Smooth muscle cell (in vitro differentiated cells): ENCODE data around the gene TMEM225. TPM values are rescaled to one million over a fixed set of nuclear protein-coding genes. Genes with fewer than 3 reads are reported as not detected.
"Not testable (repeated sequence)": the region's sequence is repeated elsewhere in the genome, so short reads cannot be mapped to it uniquely, and the experiment has no call there.

ENCODE experiments used
- DNase-seq: peaks from one replicate; lab custom pipeline; 2025; ENCODE audit not compliant: unreplicated experiment; lab: John Stamatoyannopoulos, UW
- H2AFZ ChIP-seq: fragments of 200-600 bp; sonication (generic); 2 replicates; pipeline ENCODE4 v1.6.0; 2016; ENCODE audit warnings: antibody characterized with exemption, low read depth, mild to moderate bottlenecking
- H3F3A ChIP-seq: fragments of 200-600 bp; sonication (generic); 2 replicates; pipeline ENCODE4 v1.6.0; 2017; ENCODE audit warnings: antibody characterized with exemption, low read depth
- H3K27ac ChIP-seq: fragments of 200-600 bp; sonication (generic); 2 replicates; pipeline ENCODE4 v1.5.1; 2016; ENCODE audit warnings: low read depth, mild to moderate bottlenecking
- H3K27me3 ChIP-seq: fragments of 200-600 bp; sonication (generic); 2 replicates; pipeline ENCODE4 v1.6.1; 2016; ENCODE audit warnings: low read depth, mild to moderate bottlenecking
- H3K36me3 ChIP-seq: fragments of 200-600 bp; sonication (generic); 2 replicates; pipeline ENCODE4 v1.5.1; 2016; ENCODE audit warnings: low read depth
- H3K4me1 ChIP-seq: fragments of 200-600 bp; sonication (generic); 2 replicates; pipeline ENCODE4 v1.5.1; 2016; ENCODE audit warnings: low read depth
- H3K4me2 ChIP-seq: fragments of 200-600 bp; sonication (generic); 2 replicates; pipeline ENCODE4 v1.6.0; 2016; ENCODE audit warnings: mild to moderate bottlenecking
- H3K4me3 ChIP-seq: fragments of 200-600 bp; sonication (generic); 2 replicates; pipeline ENCODE4 v1.5.1; 2016; ENCODE audit warnings: mild to moderate bottlenecking
- H3K79me2 ChIP-seq: fragments of 200-600 bp; sonication (generic); 2 replicates; pipeline ENCODE4 v1.6.0; 2016; ENCODE audit warnings: low read depth, mild to moderate bottlenecking
- H3K9ac ChIP-seq: fragments of 200-600 bp; sonication (generic); 2 replicates; pipeline ENCODE4 v1.6.0; 2016; ENCODE audit warnings: low read depth
- H3K9me3 ChIP-seq: fragments of 200-600 bp; sonication (generic); replicated peaks from 2 replicates; pipeline ENCODE4 v1.5.1; 2016; ENCODE audit warnings: low read depth
- H4K20me1 ChIP-seq: fragments of 200-600 bp; sonication (generic); 2 replicates; pipeline ENCODE4 v1.6.0; 2016; ENCODE audit warnings: low read depth
- CTCF ChIP-seq: fragments of 200-600 bp; sonication (generic); IDR thresholded peaks from 2 replicates; pipeline ENCODE4 v1.5.1; 2017; ENCODE audit warnings: borderline replicate concordance, mild to moderate bottlenecking, antibody characterized with exemption; ENCODE audit not compliant: insufficient read depth, poor library complexity, severe bottlenecking
- WGBS: methylation state at CpG from one replicate; pipeline ENCODE4 v1.1.7; 2016; ENCODE audit warnings: low lambda C conversion rate; 5-methylcytosine and 5-hydroxymethylcytosine counted together
- polyA plus RNA-seq: library from polyadenylated mRNA; unstranded; fragments of >200 nt; fragmentation: Nextera tagmentation; extraction: Ambion mirVana; gene quantifications from 2 replicates; pipeline ENCODE4 v1.2.1, GENCODE V29; 2016
- total RNA-seq: library from RNA; depleted of rRNA; stranded (reverse); fragments of >200 nt; gene quantifications from 2 replicates; pipeline ENCODE4 v1.2.3, GENCODE V29; 2014

Gene TMEM225
- total and polyA plus RNA-seq, 2 experiments from 2014 or later, result not detected

- 92% methylated on average over 3 of the region's 3 CpGs for WGBS
These were observed 14.3 kb upstream of the TMEM225 start for GRCh38 chr11:123899792-123900191.

GRCh38 chr11:123892031-123892430, 6.6 kb upstream of the TMEM225 start:
- H4K20me1 ChIP-seq, result no peaks in the 10 kb centered on the region

More at GRCh38 chr11:123899792-123900191, 14.3 kb upstream of the TMEM225 start:
- H3K4me1 ChIP-seq, result no peaks in the 10 kb centered on the region
- H3K36me3 ChIP-seq, result no peaks in the 10 kb centered on the region
- H2AFZ ChIP-seq, result no peak overlapping the region
- no peak overlapping the region for H3K4me2 ChIP-seq
- H3K9ac ChIP-seq, result no peak overlapping the region
- H3K9me3 ChIP-seq, result no peaks in the 10 kb centered on the region
- no peaks in the 10 kb centered on the region for H3K79me2 ChIP-seq
- H3K27me3 ChIP-seq, result no peaks in the 10 kb centered on the region
- no peak for TF ChIP-seq CTCF
- no peak overlapping the region for H3K4me3 ChIP-seq
- H3F3A ChIP-seq, result no peaks in the 10 kb centered on the region
- H3K27ac ChIP-seq, result no peak overlapping the region
- no peak for DNase-seq
- no peaks in the 10 kb centered on the region for H4K20me1 ChIP-seq

GRCh38 chr11:123880912-123881311, 4.6 kb downstream of the TMEM225 start:
- Histone ChIP-seq H4K20me1 (no peaks in the 10 kb centered on the region), H3K4me3 (no peak overlapping the region), H3K9ac (no peak overlapping the region), H3K4me2 (no peak overlapping the region), H3K79me2 (no peaks in the 10 kb centered on the region), H3K27ac (no peak overlapping the region), H3F3A (no peaks in the 10 kb centered on the region), H2AFZ (no peak overlapping the region), H3K27me3 (no peaks in the 10 kb centered on the region), H3K9me3 (no peaks in the 10 kb centered on the region), H3K4me1 (peaks cover 6% of the 10 kb centered on the region), H3K36me3 (no peaks in the 10 kb centered on the region)
- DNase-seq, result no peak
- WGBS, result 95% methylated on average over 4 of the region's 4 CpGs
- TF ChIP-seq CTCF, result no peak

More at GRCh38 chr11:123892031-123892430, 6.6 kb upstream of the TMEM225 start:
- Histone ChIP-seq H3K36me3 (no peaks in the 10 kb centered on the region), H3K4me2 (no peak overlapping the region), H3K27ac (no peak overlapping the region), H3K79me2 (no peaks in the 10 kb centered on the region), H3K4me3 (no peak overlapping the region), H3K9me3 (no peaks in the 10 kb centered on the region), H3K9ac (no peak overlapping the region), H2AFZ (no peak overlapping the region), H3K27me3 (no peaks in the 10 kb centered on the region), H3K4me1 (peaks cover 10% of the 10 kb centered on the region), H3F3A (no peaks in the 10 kb centered on the region)
- DNase-seq, result no peak
- TF ChIP-seq CTCF, result no peak

GRCh38 chr11:123867795-123868194, 17.7 kb downstream of the TMEM225 start:
- H3K4me3 ChIP-seq, H2AFZ ChIP-seq, DNase-seq, H3K9me3 ChIP-seq, H4K20me1 ChIP-seq, H3K27ac ChIP-seq, H3F3A ChIP-seq, H3K9ac ChIP-seq, H3K27me3 ChIP-seq, H3K4me2 ChIP-seq, H3K79me2 ChIP-seq, H3K36me3 ChIP-seq, H3K4me1 ChIP-seq: not testable (repeated sequence)
- WGBS, result 85% methylated on average over 9 of the region's 9 CpGs

GRCh38 chr11:123865293-123865692, 20.2 kb downstream of the TMEM225 start:
- WGBS, result 48% methylated on average over 6 of the region's 7 CpGs
- H3K79me2 ChIP-seq, H3K27me3 ChIP-seq, H3K4me3 ChIP-seq, H3K9me3 ChIP-seq, H2AFZ ChIP-seq, H3K4me2 ChIP-seq, H3K4me1 ChIP-seq, H3K36me3 ChIP-seq, H3F3A ChIP-seq, H3K9ac ChIP-seq, H3K27ac ChIP-seq, H4K20me1 ChIP-seq, DNase-seq: not testable (repeated sequence)
